Measurements from ENCODE around the gene SEMA4G.

Gene SEMA4G

GRCh38 chr10:100978901-100979195 lies 9.5 kb downstream of the SEMA4G start:
- no peak for DNase-seq (ENCODE audit: extremely low read depth, low read depth)
- no peak for TF ChIP-seq CTCF (IDR thresholded peaks at IDR 0.05; ENCODE audit: low read depth, low read length)

- DNase-seq (ENCODE audit: extremely low read depth, low read depth) = no peak
- no peak for TF ChIP-seq CTCF (IDR thresholded peaks at IDR 0.05; ENCODE audit: low read depth, low read length)
Observed at GRCh38 chr10:100979791-100980272, 10.5 kb downstream of the SEMA4G start.

- DNase-seq (ENCODE audit: extremely low read depth, low read depth) = no peak
- no peak for TF ChIP-seq CTCF (IDR thresholded peaks at IDR 0.05; ENCODE audit: low read depth, low read length)
Observed at GRCh38 chr10:100980311-100980710, 11.0 kb downstream of the SEMA4G start.

- DNase-seq (ENCODE audit: extremely low read depth, low read depth) = no peak
- TF ChIP-seq CTCF (IDR thresholded peaks at IDR 0.05; ENCODE audit: low read depth, low read length) = no peak
Observed at GRCh38 chr10:100980711-100981110, 11.4 kb downstream of the SEMA4G start.

GRCh38 chr10:100981178-100981772 lies 12.0 kb downstream of the SEMA4G start:
- DNase-seq (ENCODE audit: extremely low read depth, low read depth) = no peak
- TF ChIP-seq CTCF (IDR thresholded peaks at IDR 0.05; ENCODE audit: low read depth, low read length) = no peak

- no peak for DNase-seq (ENCODE audit: extremely low read depth, low read depth)
- TF ChIP-seq CTCF (IDR thresholded peaks at IDR 0.05; ENCODE audit: low read depth, low read length) = no peak
Observed at GRCh38 chr10:100982916-100983830, 13.9 kb downstream of the SEMA4G start.

Measured in AG09319 (cell line).